ENCODE data around the gene ANGPTL7. TPM values are rescaled to one million over a fixed set of nuclear protein-coding genes. Genes with fewer than 3 reads are reported as not detected.

Gene ANGPTL7
- total RNA-seq, 1 donor from 2014 or later = not detected

DNA sequence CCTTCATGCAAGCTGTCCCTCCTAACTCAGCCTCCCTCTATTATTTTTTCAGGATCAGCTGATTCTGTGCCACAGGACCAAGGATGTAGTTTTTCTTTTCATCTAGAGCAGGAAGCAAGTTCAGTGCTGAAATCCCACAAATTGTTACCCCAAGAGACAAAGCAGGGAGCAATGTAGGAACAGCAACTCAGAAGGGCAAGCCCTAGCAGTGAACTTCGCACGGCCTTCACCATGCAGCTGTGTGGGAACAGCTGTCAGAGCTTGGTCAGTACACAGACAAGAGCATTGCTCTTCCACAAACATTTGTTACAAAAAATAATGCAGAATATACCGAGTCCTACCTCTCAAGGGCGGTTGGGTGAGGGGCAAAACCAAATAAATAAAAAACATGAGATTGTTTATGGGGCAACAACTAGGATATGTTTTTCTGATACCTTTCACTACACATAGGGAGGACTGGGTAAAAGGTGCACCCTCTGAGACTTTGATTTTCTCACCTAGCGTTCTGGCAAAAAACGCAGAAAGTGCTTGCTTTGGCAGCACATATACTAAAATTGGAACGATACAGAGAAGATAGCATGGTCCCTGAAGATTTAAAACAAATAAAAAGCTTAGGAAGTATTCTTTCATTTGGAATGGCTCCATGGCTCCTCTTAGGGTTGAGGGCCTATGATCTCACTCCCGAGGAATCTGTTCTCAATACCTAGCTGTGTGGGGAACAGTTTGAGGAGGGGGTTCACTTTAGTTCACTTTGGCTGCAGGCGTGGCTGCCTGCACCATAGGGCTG, 37.1 kb upstream of the ANGPTL7 start:
- H3K4me3 Mint-ChIP-seq = no peak overlapping the region
- H3K36me3 Mint-ChIP-seq (ENCODE audit: low read depth) = peaks cover 86% of the 10 kb centered on the region
- POLR2A ChIA-PET = interaction anchor here (0.5 kb wide), 1 partner anchor 136 kb away, joined by 8 read pairs; no protein-coding TSS in a partner anchor
- CTCF ChIA-PET = no interaction called here
- TF ChIP-seq, protein P1, sequence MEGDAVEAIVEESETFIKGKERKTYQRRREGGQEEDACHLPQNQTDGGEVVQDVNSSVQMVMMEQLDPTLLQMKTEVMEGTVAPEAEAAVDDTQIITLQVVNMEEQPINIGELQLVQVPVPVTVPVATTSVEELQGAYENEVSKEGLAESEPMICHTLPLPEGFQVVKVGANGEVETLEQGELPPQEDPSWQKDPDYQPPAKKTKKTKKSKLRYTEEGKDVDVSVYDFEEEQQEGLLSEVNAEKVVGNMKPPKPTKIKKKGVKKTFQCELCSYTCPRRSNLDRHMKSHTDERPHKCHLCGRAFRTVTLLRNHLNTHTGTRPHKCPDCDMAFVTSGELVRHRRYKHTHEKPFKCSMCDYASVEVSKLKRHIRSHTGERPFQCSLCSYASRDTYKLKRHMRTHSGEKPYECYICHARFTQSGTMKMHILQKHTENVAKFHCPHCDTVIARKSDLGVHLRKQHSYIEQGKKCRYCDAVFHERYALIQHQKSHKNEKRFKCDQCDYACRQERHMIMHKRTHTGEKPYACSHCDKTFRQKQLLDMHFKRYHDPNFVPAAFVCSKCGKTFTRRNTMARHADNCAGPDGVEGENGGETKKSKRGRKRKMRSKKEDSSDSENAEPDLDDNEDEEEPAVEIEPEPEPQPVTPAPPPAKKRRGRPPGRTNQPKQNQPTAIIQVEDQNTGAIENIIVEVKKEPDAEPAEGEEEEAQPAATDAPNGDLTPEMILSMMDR (IDR thresholded peaks at IDR 0.05) = no peak
- H3K9me3 Mint-ChIP-seq = no peaks in the 10 kb centered on the region
- no peaks in the 10 kb centered on the region for H3K27me3 Mint-ChIP-seq
- ATAC-seq (ENCODE audit: low read depth) (no peak), DNase-seq (no peak)
- H3K4me1 Mint-ChIP-seq = peaks cover 7% of the 10 kb centered on the region
- intact Hi-C loops (cut with micrococcal nuclease) = no loop called here
- H3K27ac Mint-ChIP-seq = no peak overlapping the region

DNA sequence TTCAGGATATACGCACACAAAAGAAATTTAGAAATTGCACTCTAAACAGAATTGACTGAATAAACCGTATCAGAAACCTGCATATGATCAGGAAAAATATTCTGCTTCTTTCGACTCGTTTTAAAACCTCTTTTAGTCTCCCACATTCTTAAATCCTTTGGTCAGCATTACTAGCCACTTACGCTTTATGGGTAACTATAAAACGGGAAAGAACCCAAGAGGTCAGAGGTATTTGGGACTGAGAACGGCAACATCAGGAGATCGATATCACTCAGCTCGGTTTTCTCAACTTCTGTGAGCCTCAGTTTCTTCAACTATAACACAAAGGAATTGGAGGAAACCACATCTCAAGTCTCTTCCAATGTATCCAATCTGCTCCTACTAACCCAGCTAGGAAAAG, 36.4 kb upstream of the ANGPTL7 start:
- CTCF ChIA-PET = no interaction called here
- peaks cover 86% of the 10 kb centered on the region for H3K36me3 Mint-ChIP-seq (ENCODE audit: low read depth)

GRCh38 chr1:11153184-11153583, 36.0 kb upstream of the ANGPTL7 start:
- POLR2A ChIA-PET = no interaction called here

More for the DNA sequence above, 36.4 kb upstream of the ANGPTL7 start:
- Mint-ChIP-seq H3K9me3 (no peaks in the 10 kb centered on the region), H3K4me1 (peaks cover 14% of the 10 kb centered on the region), H3K27ac (no peak overlapping the region), H3K4me3 (no peak overlapping the region), H3K27me3 (no peaks in the 10 kb centered on the region)
- intact Hi-C loops (cut with micrococcal nuclease) = no loop called here
- POLR2A ChIA-PET = no interaction called here
- DNase-seq = no peak
- ATAC-seq (ENCODE audit: low read depth) = no peak
- TF ChIP-seq, protein P1 (IDR thresholded peaks at IDR 0.05) = no peak

GRCh38 chr1:11156441-11156840, 32.7 kb upstream of the ANGPTL7 start:
- Mint-ChIP-seq H3K4me1 (peaks cover 27% of the 10 kb centered on the region), H3K27me3 (no peaks in the 10 kb centered on the region), H3K36me3 (ENCODE audit: low read depth) (peaks cover 74% of the 10 kb centered on the region), H3K4me3 (no peak overlapping the region), H3K27ac (no peak overlapping the region), H3K9me3 (no peaks in the 10 kb centered on the region)
- DNase-seq (no peak), ATAC-seq (ENCODE audit: low read depth) (no peak)
- intact Hi-C loops (cut with micrococcal nuclease) = no loop called here
- ChIA-PET CTCF (interaction anchor here (1.2 kb wide), 1 partner anchor 119 kb away, joined by 4 read pairs; no protein-coding TSS in a partner anchor), POLR2A (interaction anchor here (0.5 kb wide), 1 partner anchor 700 kb away, joined by 6 read pairs; no protein-coding TSS in a partner anchor)
- TF ChIP-seq, protein P1 (IDR thresholded peaks at IDR 0.05) = no peak

More at GRCh38 chr1:11153184-11153583, 36.0 kb upstream of the ANGPTL7 start:
- H3K4me1 Mint-ChIP-seq = peaks cover 18% of the 10 kb centered on the region
- TF ChIP-seq, protein P1 (IDR thresholded peaks at IDR 0.05) = no peak
- H3K9me3 Mint-ChIP-seq = no peaks in the 10 kb centered on the region
- no peak overlapping the region for H3K4me3 Mint-ChIP-seq
- no peak for ATAC-seq (ENCODE audit: low read depth)
- intact Hi-C loops (cut with micrococcal nuclease) = no loop called here
- no peak overlapping the region for H3K27ac Mint-ChIP-seq
- CTCF ChIA-PET = no interaction called here
- no peaks in the 10 kb centered on the region for H3K27me3 Mint-ChIP-seq
- H3K36me3 Mint-ChIP-seq (ENCODE audit: low read depth) = peaks cover 85% of the 10 kb centered on the region
- DNase-seq = no peak

- no peaks in the 10 kb centered on the region for H3K9me3 Mint-ChIP-seq
- H3K4me1 Mint-ChIP-seq = peaks cover 27% of the 10 kb centered on the region
- no peak for ATAC-seq (ENCODE audit: low read depth)
- no peak for DNase-seq
- H3K4me3 Mint-ChIP-seq = no peak overlapping the region
- CTCF ChIA-PET = interaction anchor here (1.2 kb wide), 1 partner anchor 119 kb away, joined by 4 read pairs; no protein-coding TSS in a partner anchor
- TF ChIP-seq, protein P1 (IDR thresholded peaks at IDR 0.05) = no peak
- intact Hi-C loops (cut with micrococcal nuclease) = no loop called here
- H3K27me3 Mint-ChIP-seq = no peaks in the 10 kb centered on the region
- POLR2A ChIA-PET = interaction anchor here (0.5 kb wide), 1 partner anchor 701 kb away, joined by 6 read pairs; no protein-coding TSS in a partner anchor
- H3K27ac Mint-ChIP-seq = no peak overlapping the region
- peaks cover 75% of the 10 kb centered on the region for H3K36me3 Mint-ChIP-seq (ENCODE audit: low read depth)
These were observed 32.2 kb upstream of the ANGPTL7 start for GRCh38 chr1:11156963-11157362.

Data from activated B cell treated with CpG ODN at 0.5 μM for 24 hours (primary cell).